ENCODE results near the gene PSMD3.

Gene PSMD3

GRCh38 chr17:40017422-40018080 is 36.9 kb downstream of the PSMD3 start:
- TF ChIP-seq GATA1 (IDR thresholded peaks at IDR 0.05; ENCODE audit: low read depth, low read length): no peak
- no peak for TF ChIP-seq POLR2A (IDR thresholded peaks at IDR 0.05; ENCODE audit: low read length)
- no peak for DNase-seq

DNA sequence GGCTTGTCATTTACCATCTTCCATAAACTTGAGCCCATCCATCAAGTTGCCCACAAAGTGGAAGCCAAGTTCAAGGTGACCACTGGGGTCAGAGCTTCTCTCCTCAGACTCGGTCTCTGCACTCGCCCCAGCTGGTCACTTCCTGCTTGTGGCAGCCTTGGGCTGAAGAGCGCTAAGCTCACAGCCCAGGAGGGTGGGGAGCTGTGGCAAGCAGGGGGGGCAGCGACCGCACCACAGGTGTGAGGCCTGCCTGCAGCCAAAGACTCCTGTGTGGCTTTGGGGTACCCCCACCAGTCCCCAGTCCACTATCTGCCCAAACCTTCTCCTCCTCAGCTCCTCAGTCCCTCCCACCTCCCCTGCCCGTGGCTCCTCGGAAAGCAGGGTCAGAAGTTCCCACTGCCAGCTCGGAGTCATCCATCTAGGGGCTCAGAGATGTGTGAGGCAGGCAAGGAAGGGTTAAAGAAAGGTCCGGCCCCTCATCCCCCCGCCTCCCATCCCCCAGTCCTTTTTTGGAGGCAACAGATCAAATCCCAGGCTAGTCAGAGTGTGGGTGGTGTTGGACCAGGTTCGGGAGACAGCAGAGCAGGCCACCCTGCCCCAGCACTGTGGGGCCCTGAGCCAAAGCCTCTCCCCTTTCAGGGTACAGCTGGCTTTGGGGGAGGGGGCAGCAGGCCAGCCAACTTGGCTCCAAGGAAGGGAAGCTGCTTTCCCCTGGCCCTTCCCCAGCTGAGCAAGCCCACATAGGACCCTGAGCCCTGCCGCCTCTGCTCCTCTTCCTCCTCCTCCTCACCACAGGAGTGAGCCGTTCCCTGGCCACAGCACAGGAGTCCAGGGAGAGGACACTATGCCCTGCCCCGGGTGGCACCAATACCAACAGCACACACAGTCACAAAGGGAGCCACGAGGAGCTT is 37.9 kb downstream of the PSMD3 start:
- TF ChIP-seq GATA1 (IDR thresholded peaks at IDR 0.05; ENCODE audit: low read depth, low read length) (no peak), POLR2A (IDR thresholded peaks at IDR 0.05; ENCODE audit: low read length) (no peak)
- no peak for DNase-seq

DNA sequence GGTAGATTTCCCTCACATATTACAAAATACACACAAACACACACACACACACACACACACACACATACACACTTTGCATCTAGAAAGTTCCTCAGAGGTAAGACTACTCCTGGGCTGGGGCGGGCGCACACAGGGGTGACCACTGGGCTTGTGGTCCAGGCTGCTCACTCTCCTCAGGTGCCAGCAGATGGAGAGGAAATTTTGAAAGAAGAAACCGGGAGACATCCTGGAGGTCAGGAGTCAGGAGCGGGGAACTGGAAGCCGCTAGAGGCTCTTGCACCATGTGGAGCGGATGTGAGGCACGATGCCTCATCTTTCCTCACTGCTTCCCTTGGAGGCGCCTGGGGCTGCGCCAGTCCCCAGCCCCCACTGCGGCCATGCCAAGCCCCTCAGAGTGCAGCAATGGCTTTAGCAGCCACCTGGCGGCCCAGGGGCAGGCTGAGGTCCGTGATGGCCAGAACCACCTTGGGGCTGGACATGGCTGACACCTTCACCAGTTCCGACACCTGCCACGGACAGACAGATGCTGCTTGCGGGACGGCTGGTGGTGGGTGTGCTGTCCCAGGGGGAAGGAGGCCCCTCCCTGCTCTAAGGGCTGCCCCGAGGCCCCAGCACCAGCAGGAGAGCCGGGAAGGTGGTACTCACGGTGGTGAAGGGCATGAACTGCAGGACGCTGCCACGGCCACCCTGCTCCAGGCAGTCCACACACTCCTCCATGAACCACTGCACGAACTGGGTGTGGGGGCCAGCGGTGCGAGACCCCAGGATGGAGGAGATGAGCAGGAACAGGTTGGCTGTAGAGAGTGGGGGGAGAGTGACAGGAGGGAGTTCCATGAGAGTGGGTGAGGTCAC is 38.8 kb downstream of the PSMD3 start:
- DNase-seq: no peak
- no peak for TF ChIP-seq POLR2A (IDR thresholded peaks at IDR 0.05; ENCODE audit: low read length)
- TF ChIP-seq GATA1 (IDR thresholded peaks at IDR 0.05; ENCODE audit: low read depth, low read length): no peak

GRCh38 chr17:40020146-40020545 is 39.5 kb downstream of the PSMD3 start:
- no peak for DNase-seq
- no peak for TF ChIP-seq POLR2A (IDR thresholded peaks at IDR 0.05; ENCODE audit: low read length)
- TF ChIP-seq GATA1 (IDR thresholded peaks at IDR 0.05; ENCODE audit: low read depth, low read length): no peak

DNA sequence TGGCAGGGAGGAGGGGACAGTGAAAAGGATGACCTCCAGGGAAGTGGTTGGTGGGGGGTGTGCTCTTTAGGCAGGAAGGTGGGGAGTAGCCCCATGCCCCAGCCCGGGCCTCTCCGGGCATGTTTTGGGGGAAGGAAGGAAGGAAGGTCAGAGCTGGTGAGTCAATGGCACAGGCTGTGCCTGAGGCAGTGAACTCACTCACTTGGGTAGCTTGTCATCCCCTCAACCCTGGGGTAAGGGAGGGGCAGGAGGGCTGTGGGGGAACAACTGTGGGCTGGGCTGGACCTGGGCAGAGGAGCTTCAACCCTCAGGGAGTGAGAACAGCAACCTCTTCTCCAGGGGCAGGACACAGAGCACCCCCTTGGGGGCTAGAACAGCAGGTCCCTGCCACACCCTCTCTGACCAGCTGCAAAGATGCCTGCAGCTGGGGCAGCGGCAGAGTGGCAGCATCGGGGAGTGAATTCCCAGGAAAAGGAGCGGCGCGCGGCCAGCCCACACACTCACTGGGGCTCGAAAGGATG is 40.9 kb downstream of the PSMD3 start:
- no peak for DNase-seq
- TF ChIP-seq GATA1 (IDR thresholded peaks at IDR 0.05; ENCODE audit: low read depth, low read length): no peak
- TF ChIP-seq POLR2A (IDR thresholded peaks at IDR 0.05; ENCODE audit: low read length): no peak

GRCh38 chr17:40022497-40022896 is 41.9 kb downstream of the PSMD3 start:
- TF ChIP-seq GATA1 (IDR thresholded peaks at IDR 0.05; ENCODE audit: low read depth, low read length) (no peak), POLR2A (IDR thresholded peaks at IDR 0.05; ENCODE audit: low read length) (no peak)
- DNase-seq: no peak

DNA sequence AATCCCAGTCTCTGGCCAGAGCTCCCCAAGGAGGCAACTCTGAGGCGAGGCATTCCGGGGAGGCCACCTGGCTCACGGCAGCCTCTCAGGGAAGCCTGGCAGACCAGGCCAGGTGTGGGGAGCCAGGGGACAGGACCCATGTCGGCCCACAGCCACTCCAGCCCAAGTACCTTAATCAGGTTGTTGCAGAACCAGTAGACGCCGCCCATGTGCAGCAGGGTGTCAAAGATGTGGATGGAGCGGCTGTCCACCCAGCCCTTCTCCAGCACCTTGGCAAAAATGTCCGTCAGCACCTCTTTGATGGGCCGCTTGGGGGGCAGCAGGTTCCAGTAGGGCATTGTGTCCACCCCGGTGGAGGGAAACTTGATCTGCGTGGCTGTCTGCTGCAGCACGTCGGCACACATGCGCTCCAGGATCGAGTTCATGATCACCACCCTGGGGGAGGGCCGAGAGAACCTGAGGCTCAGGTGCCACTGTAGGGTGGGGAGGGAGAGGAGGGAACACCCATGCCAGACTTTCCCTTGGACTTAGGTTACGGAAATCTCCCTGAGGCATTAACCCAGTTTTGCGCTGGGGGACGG is 42.4 kb downstream of the PSMD3 start:
- DNase-seq: no peak

GRCh38 chr17:40023590-40024292 is 43.1 kb downstream of the PSMD3 start:
- no peak for DNase-seq
- TF ChIP-seq POLR2A (IDR thresholded peaks at IDR 0.05; ENCODE audit: low read length): no peak

More for the DNA sequence above, 42.4 kb downstream of the PSMD3 start:
- no peak for TF ChIP-seq GATA1 (IDR thresholded peaks at IDR 0.05; ENCODE audit: low read depth, low read length)
- TF ChIP-seq POLR2A (IDR thresholded peaks at IDR 0.05; ENCODE audit: low read length): no peak

DNA sequence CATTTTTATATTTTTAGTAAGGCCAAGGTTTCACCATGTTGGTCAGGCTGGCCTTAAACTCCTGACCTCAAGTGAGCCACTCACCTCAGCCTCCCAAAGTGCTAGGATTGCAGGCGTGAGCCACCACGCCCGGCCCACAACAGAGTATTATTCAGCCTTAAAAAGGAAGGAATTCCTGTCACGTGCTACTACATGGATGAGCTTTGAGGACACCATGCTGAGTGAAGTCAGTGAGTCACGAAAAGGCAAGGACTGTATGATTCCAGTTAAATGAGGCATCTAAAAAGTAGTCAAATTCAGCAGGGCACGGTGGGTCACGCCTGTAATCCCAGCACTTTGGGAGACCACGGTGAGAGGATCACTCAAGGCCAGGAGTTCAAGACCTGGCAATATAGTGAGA is 44.3 kb downstream of the PSMD3 start:
- DNase-seq: no peak
- TF ChIP-seq GATA1 (IDR thresholded peaks at IDR 0.05; ENCODE audit: low read depth, low read length) (no peak), POLR2A (IDR thresholded peaks at IDR 0.05; ENCODE audit: low read length) (no peak)

- TF ChIP-seq POLR2A (IDR thresholded peaks at IDR 0.05; ENCODE audit: low read length) (no peak), GATA1 (IDR thresholded peaks at IDR 0.05; ENCODE audit: low read depth, low read length) (no peak)
- DNase-seq: no peak
Measured at GRCh38 chr17:40025559-40025958, 45.0 kb downstream of the PSMD3 start.

DNA sequence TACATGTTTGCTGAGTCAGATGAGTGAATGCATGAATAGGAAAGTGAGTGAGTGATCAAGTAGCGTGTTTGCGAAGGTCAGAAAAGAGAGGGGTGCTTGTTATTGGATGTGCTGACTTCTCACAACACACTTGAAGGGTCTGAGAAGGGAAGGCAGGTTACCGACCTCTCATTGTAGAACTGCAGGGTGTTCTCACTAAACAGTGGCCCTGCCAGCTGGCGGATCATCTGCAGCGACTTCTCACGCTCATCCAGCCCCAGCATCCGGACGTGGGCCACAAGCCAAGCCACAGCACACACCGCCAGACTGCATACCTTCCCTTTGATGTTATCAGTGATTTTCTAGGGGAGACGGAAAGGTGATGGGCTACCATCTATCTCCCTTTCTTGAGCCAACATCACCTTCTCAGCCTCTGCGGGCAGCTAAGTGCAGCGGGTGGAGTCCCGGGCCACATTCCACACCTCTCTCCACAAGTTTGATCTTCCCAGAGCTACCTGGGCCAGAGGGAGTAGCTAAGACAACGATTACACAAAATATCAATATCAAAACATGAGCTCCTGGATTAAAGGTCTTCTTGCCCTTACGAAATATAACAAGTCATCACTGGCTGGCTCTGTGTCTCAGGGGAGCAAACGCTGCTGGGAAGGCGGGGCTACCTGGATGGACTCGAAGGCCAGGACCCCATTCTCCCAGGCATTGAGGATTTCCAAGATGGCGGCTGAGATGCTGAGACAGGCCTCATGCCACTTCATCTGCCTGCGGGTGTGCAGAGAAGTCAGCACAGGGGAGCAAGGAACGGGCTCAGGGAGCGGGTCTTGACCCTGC is 45.6 kb downstream of the PSMD3 start:
- DNase-seq: no peak
- TF ChIP-seq GATA1 (IDR thresholded peaks at IDR 0.05; ENCODE audit: low read depth, low read length) (no peak), POLR2A (IDR thresholded peaks at IDR 0.05; ENCODE audit: low read length) (no peak)
